GM12874 (cell line): ENCODE results near the gene EXOG.

ENCODE experiments used
- CTCF ChIP-seq: IDR thresholded peaks from 2 replicates; pipeline ENCODE4 v1.5.1; 2011; ENCODE audit warnings: low read depth, mild to moderate bottlenecking, control low read depth, low read length, moderate library complexity; ENCODE audit not compliant: insufficient read depth

The EXOG gene

GRCh38 chr3:38516669-38517068 is 20.5 kb downstream of the EXOG start:
- no peak for TF ChIP-seq CTCF

- TF ChIP-seq CTCF, result no peak
Measured at GRCh38 chr3:38519000-38519399, 22.9 kb downstream of the EXOG start.

- TF ChIP-seq CTCF, result no peak
Measured at GRCh38 chr3:38519651-38520050, 23.5 kb downstream of the EXOG start.

GRCh38 chr3:38521391-38521987 is 25.3 kb downstream of the EXOG start:
- TF ChIP-seq CTCF, result peak; percentile 86

GRCh38 chr3:38522002-38522401 is 25.9 kb downstream of the EXOG start:
- TF ChIP-seq CTCF, result no peak

- no peak for TF ChIP-seq CTCF
Measured at GRCh38 chr3:38524141-38524739, 28.1 kb downstream of the EXOG start.

- TF ChIP-seq CTCF, result no peak
Measured at GRCh38 chr3:38526792-38527191, 30.7 kb downstream of the EXOG start.
